ENCODE data around the gene PKP3. TPM values are rescaled to one million over a fixed set of nuclear protein-coding genes. Genes with fewer than 3 reads are reported as not detected.

PKP3 gene
- total and polyA plus RNA-seq, 3 donors from 2014 or later, result 1.2 to 3.1 (median 1.6) TPM

DNA sequence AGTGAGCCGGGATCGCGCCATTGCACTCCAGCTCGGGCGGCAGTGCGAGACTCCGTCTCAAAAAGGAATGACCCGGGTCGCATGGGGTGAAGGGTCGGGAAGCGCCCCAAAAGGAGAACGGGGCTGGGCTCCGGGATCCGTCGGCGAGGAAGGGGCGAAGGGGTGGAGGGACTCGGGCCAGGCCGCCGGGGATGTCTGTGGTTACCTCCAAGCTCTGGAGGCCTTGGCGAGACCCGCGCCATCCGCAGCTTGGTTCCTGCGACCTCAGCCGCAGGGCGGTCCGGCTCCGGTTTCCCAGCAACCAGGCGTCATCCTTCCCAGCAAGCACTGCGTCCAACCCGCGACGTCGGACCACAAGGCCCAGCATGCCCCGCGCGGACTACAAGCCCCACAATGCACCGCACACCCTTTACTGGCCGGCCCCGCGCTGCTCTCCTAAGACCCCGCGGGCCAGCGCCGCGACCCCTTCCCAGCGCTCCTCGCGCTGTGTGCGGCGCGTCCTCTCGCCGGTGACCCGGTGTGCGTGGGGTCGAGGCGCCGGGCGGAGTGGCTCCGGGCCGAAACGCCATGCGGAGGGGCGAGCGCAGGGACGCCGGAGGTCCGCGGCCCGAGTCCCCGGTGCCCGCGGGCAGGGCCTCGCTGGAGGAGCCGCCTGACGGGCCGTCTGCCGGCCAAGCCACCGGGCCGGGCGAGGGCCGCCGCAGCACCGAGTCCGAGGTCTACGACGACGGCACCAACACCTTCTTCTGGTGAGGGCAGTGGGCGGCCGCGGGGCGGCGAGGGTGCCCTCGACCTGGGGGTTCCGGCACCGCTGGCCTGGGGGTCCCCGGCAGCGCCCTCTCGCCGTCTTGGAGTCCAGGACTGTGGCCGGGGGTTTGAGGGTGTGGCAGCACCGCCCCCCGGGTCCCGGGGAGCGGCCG lies 56.1 kb downstream of the PKP3 start, which contains the start of gene PTDSS2:
Gene PTDSS2, plus strand, starts transcription at position 391 of the 920 bp plus-strand sequence. Its CDS starts 177 bp downstream, at position 568.
- Histone ChIP-seq H3K4me3 (peak within 1 kb of the TSS; percentile 84 to 97), H3K36me3 (ENCODE audit: low read depth, missing control alignments) (no peaks in the 10 kb centered on the region), H3K9me3 (no peaks in the 10 kb centered on the region), H3K4me1 (peaks cover 17% of the 10 kb centered on the region), H3K27ac (peak within 1 kb of the TSS; percentile 97 to 99), H3K27me3 (no peaks in the 10 kb centered on the region)
- intact Hi-C loops (cut with DNase I; ENCODE audit: low total_unique reads), result no loop called here
- peak; percentile 98 for DNase-seq
- TF ChIP-seq, protein P1, sequence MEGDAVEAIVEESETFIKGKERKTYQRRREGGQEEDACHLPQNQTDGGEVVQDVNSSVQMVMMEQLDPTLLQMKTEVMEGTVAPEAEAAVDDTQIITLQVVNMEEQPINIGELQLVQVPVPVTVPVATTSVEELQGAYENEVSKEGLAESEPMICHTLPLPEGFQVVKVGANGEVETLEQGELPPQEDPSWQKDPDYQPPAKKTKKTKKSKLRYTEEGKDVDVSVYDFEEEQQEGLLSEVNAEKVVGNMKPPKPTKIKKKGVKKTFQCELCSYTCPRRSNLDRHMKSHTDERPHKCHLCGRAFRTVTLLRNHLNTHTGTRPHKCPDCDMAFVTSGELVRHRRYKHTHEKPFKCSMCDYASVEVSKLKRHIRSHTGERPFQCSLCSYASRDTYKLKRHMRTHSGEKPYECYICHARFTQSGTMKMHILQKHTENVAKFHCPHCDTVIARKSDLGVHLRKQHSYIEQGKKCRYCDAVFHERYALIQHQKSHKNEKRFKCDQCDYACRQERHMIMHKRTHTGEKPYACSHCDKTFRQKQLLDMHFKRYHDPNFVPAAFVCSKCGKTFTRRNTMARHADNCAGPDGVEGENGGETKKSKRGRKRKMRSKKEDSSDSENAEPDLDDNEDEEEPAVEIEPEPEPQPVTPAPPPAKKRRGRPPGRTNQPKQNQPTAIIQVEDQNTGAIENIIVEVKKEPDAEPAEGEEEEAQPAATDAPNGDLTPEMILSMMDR (IDR thresholded peaks at IDR 0.05), result peak in 2 of 3 experiments; percentile 8 to 27
- peak; percentile 31 for TF ChIP-seq POLR2A (IDR thresholded peaks at IDR 0.05)
- 0 to 1% methylated on average over 40 to 57 of the region's 108 CpGs for WGBS, 2 donors

DNA sequence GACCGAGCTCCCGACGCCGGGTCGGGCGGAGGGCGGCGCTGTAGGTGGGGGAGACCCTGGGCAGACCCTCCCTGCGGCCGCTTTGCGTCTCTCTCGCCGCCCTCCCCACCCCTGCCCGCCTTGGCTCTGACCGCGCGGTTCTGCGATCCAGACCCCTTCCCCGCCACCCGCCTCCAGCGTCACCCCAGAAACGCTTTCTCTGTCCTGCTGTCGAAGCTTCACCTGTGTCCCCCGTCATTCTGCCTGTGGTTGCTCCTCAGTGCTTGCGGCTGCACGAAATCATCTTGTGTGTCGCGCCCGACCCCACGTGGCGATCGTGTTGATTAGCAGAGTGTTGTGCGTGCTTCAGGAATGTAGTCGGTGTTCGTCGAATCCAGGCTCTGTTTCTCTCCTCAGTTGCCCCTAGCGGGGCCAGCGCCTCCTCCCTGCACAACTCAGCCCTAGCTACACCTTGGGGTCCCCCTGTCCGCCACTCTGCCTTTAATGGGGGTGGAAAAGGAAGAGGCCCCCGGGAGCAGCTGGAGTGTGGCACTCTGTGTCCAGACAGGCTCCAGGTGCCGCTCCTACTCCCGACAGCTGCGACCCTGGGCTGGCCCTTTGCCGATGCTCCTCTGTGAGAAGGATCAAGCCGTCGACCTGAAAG lies 56.9 kb downstream of the PKP3 start:
- WGBS, 2 donors, result 0 to 2% methylated on average over 28 to 45 of the region's 46 CpGs
- no peaks in the 10 kb centered on the region for H3K36me3 ChIP-seq (ENCODE audit: low read depth, missing control alignments)
- H3K4me3 ChIP-seq, result peak overlapping the region; percentile 84 to 97
- TF ChIP-seq, protein P1 (IDR thresholded peaks at IDR 0.05), result no peak
- H3K4me1 ChIP-seq, result peaks cover 20% of the 10 kb centered on the region
- peak overlapping the region; percentile 27 to 99 for H3K27ac ChIP-seq
- intact Hi-C loops (cut with DNase I; ENCODE audit: low total_unique reads), result no loop called here
- DNase-seq, result peak; percentile 78
- no peaks in the 10 kb centered on the region for H3K9me3 ChIP-seq
- no peaks in the 10 kb centered on the region for H3K27me3 ChIP-seq

DNA sequence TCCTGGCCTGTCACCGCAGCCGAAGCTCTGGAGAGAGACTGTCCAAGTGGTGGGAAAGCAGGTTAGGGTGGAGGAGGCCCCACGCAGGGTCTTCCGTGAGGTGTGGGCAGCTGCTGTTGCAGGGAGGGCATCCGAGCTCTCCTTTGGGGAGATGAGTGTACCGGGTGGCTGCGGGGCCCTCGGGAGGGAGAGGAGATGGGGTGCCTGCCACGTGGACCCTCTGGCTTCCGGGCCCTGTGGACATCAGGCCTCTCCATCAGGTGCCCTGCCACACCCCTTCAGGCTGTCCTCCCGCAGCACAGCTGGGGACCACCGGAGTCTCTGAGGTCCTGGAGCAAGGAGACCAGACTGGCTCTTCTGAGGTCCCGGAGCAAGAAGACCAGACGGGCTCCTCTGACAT lies 57.7 kb downstream of the PKP3 start:
- Histone ChIP-seq H3K9me3 (no peaks in the 10 kb centered on the region), H3K4me1 (peaks cover 20% of the 10 kb centered on the region), H3K27me3 (no peaks in the 10 kb centered on the region), H3K27ac (no peak overlapping the region), H3K4me3 (no peak overlapping the region), H3K36me3 (ENCODE audit: low read depth, missing control alignments) (no peaks in the 10 kb centered on the region)
- no peak for DNase-seq
- intact Hi-C loops (cut with DNase I; ENCODE audit: low total_unique reads), result no loop called here
- no peak for TF ChIP-seq POLR2A (IDR thresholded peaks at IDR 0.05)
- TF ChIP-seq, protein P1 (IDR thresholded peaks at IDR 0.05), result no peak
- 81 to 83% methylated on average over 10 to 14 of the region's 14 CpGs for WGBS, 2 donors

DNA sequence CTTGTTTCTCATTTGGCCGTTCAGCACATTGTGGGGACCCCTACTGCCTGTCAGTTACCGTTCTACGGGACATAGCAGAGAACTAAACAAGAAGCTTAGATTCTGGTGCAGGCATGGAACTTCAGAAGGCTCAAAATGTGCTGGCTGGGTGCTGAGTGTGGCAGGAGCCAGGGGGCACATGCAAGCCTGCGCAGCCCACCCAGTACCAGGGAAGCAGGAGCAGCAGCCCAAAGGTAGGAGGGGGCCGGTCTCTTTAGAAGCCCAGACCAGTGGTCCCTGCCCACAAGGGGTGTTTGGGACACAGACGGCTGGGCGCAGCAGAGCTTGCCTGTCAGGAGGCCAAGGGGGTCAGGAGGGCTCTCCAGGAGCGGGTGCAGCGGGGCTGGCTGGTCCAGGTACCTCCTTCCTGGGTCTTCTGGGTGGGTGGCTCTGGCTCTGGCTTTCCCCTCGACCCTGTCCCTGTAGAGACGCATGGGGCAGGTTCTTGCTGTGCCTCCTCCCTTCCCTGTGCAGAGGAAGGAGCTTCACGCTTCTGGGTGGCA lies 58.3 kb downstream of the PKP3 start:
- Histone ChIP-seq H3K9me3 (no peaks in the 10 kb centered on the region), H3K27me3 (no peaks in the 10 kb centered on the region), H3K4me3 (no peak overlapping the region), H3K27ac (no peak overlapping the region), H3K36me3 (ENCODE audit: low read depth, missing control alignments) (no peaks in the 10 kb centered on the region), H3K4me1 (peaks cover 20% of the 10 kb centered on the region)
- intact Hi-C loops (cut with DNase I; ENCODE audit: low total_unique reads), result no loop called here
- 77 to 91% methylated on average over 8 to 12 of the region's 12 CpGs for WGBS, 2 donors
- no peak for DNase-seq
- TF ChIP-seq POLR2A (IDR thresholded peaks at IDR 0.05), result no peak
- TF ChIP-seq, protein P1 (IDR thresholded peaks at IDR 0.05), result no peak

All from testis (tissue), 3 donors.